ENCODE results near the gene RPS25. TPM values are rescaled to one million over a fixed set of nuclear protein-coding genes. Genes with fewer than 3 reads are reported as not detected.
A peak's percentile ranks its signal among the peaks of the same experiment; 100 is the strongest.

RPS25 gene
- total and polyA plus RNA-seq, 9 of the 15 experiments (the other 6 are each of a cell fraction or from before 2014, with no cell fraction given): 1,553 to 5,486 (median 2,471) TPM

DNA sequence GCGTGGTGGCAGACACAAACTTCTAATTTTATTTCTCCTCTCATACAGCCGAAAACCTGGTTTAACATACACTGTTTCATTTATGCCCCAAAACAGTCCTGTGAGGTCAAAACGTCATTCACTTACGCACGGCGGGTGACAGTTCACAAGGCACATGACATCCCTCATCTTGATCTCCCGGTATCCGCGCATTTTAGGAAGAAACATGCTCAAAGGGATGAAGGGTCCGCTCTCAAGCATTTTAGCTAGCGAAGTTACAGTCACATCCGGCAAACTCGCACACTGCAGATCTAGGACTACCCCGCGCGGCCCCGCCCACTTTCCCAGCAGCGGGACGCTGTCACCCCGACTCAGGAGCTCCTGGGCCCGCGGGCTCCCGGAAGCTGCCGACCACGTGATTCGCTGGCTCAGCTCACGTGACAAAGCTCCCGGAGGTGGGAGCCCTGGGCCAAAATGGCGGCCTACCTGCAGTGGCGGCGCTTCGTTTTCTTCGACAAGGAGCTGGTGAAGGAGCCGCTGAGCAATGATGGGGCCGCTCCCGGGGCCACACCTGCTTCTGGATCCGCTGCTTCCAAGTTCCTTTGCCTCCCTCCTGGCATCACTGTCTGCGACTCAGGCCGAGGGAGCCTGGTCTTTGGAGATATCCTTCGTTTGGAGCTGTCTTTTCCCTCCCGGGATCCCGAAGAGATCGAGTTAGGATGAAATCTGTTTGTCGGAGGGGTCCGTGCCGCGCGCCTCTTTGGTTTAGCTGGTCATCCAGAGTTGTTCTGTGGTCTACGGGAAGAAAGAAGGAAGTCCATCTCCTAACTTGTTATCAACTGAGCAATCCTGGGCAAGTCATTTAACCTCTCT is 49.5 kb upstream of the RPS25 start, which contains the start of gene VPS11 (continued):
- TF ChIP-seq JUN (IDR thresholded peaks at IDR 0.05; ENCODE audit: borderline replicate concordance, low read depth, low read length) (peak; percentile 52; the same call in 1 of the 2 replicates), JUN (CRISPR knock-in tag; IDR thresholded peaks at IDR 0.05; ENCODE audit: borderline replicate concordance) (no peak), SUPT5H (IDR thresholded peaks at IDR 0.05) (peak; percentile 63), HDAC1 (IDR thresholded peaks at IDR 0.05) (peak in 1 of 2 experiments; percentile 95; a peak in 2 of 4 replicates), C11orf30 (IDR thresholded peaks at IDR 0.05; ENCODE audit: low read depth) (peak; percentile 99), GABPA (tag; conservative IDR thresholded peaks at IDR 0.05; ENCODE audit: low read depth) (peak; percentile 89), PHB2 (IDR thresholded peaks at IDR 0.05; ENCODE audit: low read depth) (no peak), CBX1 (IDR thresholded peaks at IDR 0.05; ENCODE audit: low read depth) (0 out of 2 replicates have a peak, but pooled peaks have one; percentile 18), TCF7 (IDR thresholded peaks at IDR 0.05; ENCODE audit: borderline replicate concordance) (0 out of 2 replicates have a peak, but pooled peaks have one; percentile 34), CREM (IDR thresholded peaks at IDR 0.05; ENCODE audit: low read depth) (peak; percentile 60), FOXM1 (IDR thresholded peaks at IDR 0.05; ENCODE audit: low read depth) (no peak), FOXM1 (CRISPR knock-in tag; IDR thresholded peaks at IDR 0.05; ENCODE audit: low read depth) (0 out of 2 replicates have a peak, but pooled peaks have one; percentile 33), ZNF316 (IDR thresholded peaks at IDR 0.05) (peak; percentile 83)
- TF ChIP-seq, protein P1, sequence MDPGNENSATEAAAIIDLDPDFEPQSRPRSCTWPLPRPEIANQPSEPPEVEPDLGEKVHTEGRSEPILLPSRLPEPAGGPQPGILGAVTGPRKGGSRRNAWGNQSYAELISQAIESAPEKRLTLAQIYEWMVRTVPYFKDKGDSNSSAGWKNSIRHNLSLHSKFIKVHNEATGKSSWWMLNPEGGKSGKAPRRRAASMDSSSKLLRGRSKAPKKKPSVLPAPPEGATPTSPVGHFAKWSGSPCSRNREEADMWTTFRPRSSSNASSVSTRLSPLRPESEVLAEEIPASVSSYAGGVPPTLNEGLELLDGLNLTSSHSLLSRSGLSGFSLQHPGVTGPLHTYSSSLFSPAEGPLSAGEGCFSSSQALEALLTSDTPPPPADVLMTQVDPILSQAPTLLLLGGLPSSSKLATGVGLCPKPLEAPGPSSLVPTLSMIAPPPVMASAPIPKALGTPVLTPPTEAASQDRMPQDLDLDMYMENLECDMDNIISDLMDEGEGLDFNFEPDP (CRISPR knock-in tag; IDR thresholded peaks at IDR 0.05): no peak
- TF ChIP-seq, protein P2, sequence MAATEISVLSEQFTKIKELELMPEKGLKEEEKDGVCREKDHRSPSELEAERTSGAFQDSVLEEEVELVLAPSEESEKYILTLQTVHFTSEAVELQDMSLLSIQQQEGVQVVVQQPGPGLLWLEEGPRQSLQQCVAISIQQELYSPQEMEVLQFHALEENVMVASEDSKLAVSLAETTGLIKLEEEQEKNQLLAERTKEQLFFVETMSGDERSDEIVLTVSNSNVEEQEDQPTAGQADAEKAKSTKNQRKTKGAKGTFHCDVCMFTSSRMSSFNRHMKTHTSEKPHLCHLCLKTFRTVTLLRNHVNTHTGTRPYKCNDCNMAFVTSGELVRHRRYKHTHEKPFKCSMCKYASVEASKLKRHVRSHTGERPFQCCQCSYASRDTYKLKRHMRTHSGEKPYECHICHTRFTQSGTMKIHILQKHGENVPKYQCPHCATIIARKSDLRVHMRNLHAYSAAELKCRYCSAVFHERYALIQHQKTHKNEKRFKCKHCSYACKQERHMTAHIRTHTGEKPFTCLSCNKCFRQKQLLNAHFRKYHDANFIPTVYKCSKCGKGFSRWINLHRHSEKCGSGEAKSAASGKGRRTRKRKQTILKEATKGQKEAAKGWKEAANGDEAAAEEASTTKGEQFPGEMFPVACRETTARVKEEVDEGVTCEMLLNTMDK (IDR thresholded peaks at IDR 0.05; ENCODE audit: borderline replicate concordance, insufficient read depth, low read depth, low read length, poor library complexity, severe bottlenecking): peak; percentile 21
- TF ChIP-seq, protein P3, sequence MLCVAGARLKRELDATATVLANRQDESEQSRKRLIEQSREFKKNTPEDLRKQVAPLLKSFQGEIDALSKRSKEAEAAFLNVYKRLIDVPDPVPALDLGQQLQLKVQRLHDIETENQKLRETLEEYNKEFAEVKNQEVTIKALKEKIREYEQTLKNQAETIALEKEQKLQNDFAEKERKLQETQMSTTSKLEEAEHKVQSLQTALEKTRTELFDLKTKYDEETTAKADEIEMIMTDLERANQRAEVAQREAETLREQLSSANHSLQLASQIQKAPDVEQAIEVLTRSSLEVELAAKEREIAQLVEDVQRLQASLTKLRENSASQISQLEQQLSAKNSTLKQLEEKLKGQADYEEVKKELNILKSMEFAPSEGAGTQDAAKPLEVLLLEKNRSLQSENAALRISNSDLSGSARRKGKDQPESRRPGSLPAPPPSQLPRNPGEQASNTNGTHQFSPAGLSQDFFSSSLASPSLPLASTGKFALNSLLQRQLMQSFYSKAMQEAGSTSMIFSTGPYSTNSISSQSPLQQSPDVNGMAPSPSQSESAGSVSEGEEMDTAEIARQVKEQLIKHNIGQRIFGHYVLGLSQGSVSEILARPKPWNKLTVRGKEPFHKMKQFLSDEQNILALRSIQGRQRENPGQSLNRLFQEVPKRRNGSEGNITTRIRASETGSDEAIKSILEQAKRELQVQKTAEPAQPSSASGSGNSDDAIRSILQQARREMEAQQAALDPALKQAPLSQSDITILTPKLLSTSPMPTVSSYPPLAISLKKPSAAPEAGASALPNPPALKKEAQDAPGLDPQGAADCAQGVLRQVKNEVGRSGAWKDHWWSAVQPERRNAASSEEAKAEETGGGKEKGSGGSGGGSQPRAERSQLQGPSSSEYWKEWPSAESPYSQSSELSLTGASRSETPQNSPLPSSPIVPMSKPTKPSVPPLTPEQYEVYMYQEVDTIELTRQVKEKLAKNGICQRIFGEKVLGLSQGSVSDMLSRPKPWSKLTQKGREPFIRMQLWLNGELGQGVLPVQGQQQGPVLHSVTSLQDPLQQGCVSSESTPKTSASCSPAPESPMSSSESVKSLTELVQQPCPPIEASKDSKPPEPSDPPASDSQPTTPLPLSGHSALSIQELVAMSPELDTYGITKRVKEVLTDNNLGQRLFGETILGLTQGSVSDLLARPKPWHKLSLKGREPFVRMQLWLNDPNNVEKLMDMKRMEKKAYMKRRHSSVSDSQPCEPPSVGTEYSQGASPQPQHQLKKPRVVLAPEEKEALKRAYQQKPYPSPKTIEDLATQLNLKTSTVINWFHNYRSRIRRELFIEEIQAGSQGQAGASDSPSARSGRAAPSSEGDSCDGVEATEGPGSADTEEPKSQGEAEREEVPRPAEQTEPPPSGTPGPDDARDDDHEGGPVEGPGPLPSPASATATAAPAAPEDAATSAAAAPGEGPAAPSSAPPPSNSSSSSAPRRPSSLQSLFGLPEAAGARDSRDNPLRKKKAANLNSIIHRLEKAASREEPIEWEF (CRISPR knock-in tag; IDR thresholded peaks at IDR 0.05): no peak

All from K562 (cell line).